ENCODE data around the gene BCL11B. TPM values are rescaled to one million over a fixed set of nuclear protein-coding genes. Genes with fewer than 3 reads are reported as not detected.

Gene BCL11B
- total and polyA plus RNA-seq, 2 experiments from 2014 or later = 0.28 to 3.2 TPM

DNA sequence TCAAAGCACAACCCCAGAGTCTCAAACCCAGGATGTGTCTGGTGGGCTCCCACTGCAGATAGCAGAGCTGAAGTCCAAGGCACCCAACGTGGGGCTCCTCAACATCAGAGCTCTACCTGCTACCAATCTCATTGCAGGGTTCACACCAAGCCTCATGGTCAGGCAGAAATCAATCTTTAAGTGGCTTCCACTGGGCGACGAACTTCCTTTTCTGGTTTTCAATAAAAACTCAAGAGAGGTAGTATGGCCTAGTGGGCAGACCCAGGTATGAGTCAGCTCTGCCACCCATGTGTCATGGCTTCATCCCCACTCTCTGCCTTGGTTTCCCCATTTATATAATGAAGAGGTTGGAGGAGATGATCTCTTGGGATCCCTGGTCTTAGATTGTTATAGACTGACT lies 47.0 kb downstream of the BCL11B start:
- DNase-seq (ENCODE audit: low spot score) = no peak
- Histone ChIP-seq H3K9me3 (ENCODE audit: low read depth) (no peaks in the 10 kb centered on the region), H4K20me1 (ENCODE audit: insufficient read depth, poor library complexity, severe bottlenecking) (no peaks in the 10 kb centered on the region), H3K9me2 (replicated peaks; ENCODE audit: insufficient read depth) (no peaks in the 10 kb centered on the region), H3K4me3 (no peak overlapping the region), H2AFZ (no peak overlapping the region), H3K27ac (no peak overlapping the region), H3K79me2 (peaks cover 22% of the 10 kb centered on the region), H3K4me2 (no peak overlapping the region), H3K27me3 (no peaks in the 10 kb centered on the region), H3K4me1 (ENCODE audit: insufficient read depth) (peaks cover 19% of the 10 kb centered on the region), H3K36me3 (replicated peaks; ENCODE audit: insufficient read depth, low read depth) (no peaks in the 10 kb centered on the region)
- 95% methylated on average over 3 of the region's 3 CpGs for WGBS (ENCODE audit: low lambda C conversion rate, missing lambda C conversion rate)
- no peak for TF ChIP-seq CTCF (IDR thresholded peaks at IDR 0.05; ENCODE audit: poor library complexity)
- no peak for TF ChIP-seq EZH2phosphoT487 (IDR thresholded peaks at IDR 0.05; ENCODE audit: low read depth, severe bottlenecking, unreplicated experiment)
- TF ChIP-seq EZH2 (IDR thresholded peaks at IDR 0.05; ENCODE audit: borderline replicate concordance) = no peak

- Histone ChIP-seq H4K20me1 (ENCODE audit: insufficient read depth, poor library complexity, severe bottlenecking) (no peaks in the 10 kb centered on the region), H3K4me2 (no peak overlapping the region), H3K4me1 (ENCODE audit: insufficient read depth) (peaks cover 13% of the 10 kb centered on the region), H3K27ac (no peak overlapping the region), H3K36me3 (replicated peaks; ENCODE audit: insufficient read depth, low read depth) (no peaks in the 10 kb centered on the region), H3K9me3 (ENCODE audit: low read depth) (no peaks in the 10 kb centered on the region), H3K79me2 (peaks cover 22% of the 10 kb centered on the region), H2AFZ (no peak overlapping the region), H3K4me3 (no peak overlapping the region), H3K27me3 (no peaks in the 10 kb centered on the region), H3K9me2 (replicated peaks; ENCODE audit: insufficient read depth) (no peaks in the 10 kb centered on the region)
- TF ChIP-seq EZH2phosphoT487 (IDR thresholded peaks at IDR 0.05; ENCODE audit: low read depth, severe bottlenecking, unreplicated experiment) (no peak), CTCF (IDR thresholded peaks at IDR 0.05; ENCODE audit: poor library complexity) (no peak), EZH2 (IDR thresholded peaks at IDR 0.05; ENCODE audit: borderline replicate concordance) (no peak)
- 88% methylated on average over 12 of the region's 12 CpGs for WGBS (ENCODE audit: low lambda C conversion rate, missing lambda C conversion rate)
- DNase-seq (ENCODE audit: low spot score) = no peak
Measured at GRCh38 chr14:99224116-99224910, 47.7 kb downstream of the BCL11B start.

DNA sequence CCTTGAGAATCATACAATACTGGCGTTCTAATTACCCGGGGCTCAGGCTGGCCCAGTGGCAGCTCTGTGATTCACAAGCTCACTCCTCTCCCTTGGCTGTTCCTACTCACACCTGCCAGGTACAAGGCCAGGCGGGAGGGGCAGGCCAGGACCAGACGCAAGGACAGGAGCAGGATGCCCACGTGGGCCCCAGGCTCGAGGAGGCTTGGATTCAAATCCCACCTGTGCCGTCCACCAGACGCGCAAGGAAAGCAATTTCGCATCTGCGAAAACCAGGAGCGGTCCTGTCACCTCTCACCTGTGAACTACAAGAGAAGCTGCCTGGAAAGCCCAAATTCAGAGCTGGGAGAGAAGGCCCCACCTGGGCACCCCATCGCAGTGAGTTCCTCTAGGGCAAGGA lies 50.6 kb downstream of the BCL11B start:
- no peaks in the 10 kb centered on the region for H3K36me3 ChIP-seq (replicated peaks; ENCODE audit: insufficient read depth, low read depth)
- H3K4me2 ChIP-seq = no peak overlapping the region
- no peaks in the 10 kb centered on the region for H3K27me3 ChIP-seq
- DNase-seq (ENCODE audit: low spot score) = no peak
- H3K4me1 ChIP-seq (ENCODE audit: insufficient read depth) = peaks cover 20% of the 10 kb centered on the region
- WGBS (ENCODE audit: low lambda C conversion rate, missing lambda C conversion rate) = 94% methylated on average over 13 of the region's 13 CpGs
- H3K27ac ChIP-seq = no peak overlapping the region
- no peaks in the 10 kb centered on the region for H4K20me1 ChIP-seq (ENCODE audit: insufficient read depth, poor library complexity, severe bottlenecking)
- no peaks in the 10 kb centered on the region for H3K9me3 ChIP-seq (ENCODE audit: low read depth)
- no peaks in the 10 kb centered on the region for H3K9me2 ChIP-seq (replicated peaks; ENCODE audit: insufficient read depth)
- H3K4me3 ChIP-seq = no peak overlapping the region
- H3K79me2 ChIP-seq = peaks cover 25% of the 10 kb centered on the region
- no peak overlapping the region for H2AFZ ChIP-seq
- TF ChIP-seq EZH2 (IDR thresholded peaks at IDR 0.05; ENCODE audit: borderline replicate concordance) = no peak
- TF ChIP-seq EZH2phosphoT487 (IDR thresholded peaks at IDR 0.05; ENCODE audit: low read depth, severe bottlenecking, unreplicated experiment) = no peak
- TF ChIP-seq CTCF (IDR thresholded peaks at IDR 0.05; ENCODE audit: poor library complexity) = no peak
